ENCODE measurements around the gene NFIA.

Gene NFIA

DNA sequence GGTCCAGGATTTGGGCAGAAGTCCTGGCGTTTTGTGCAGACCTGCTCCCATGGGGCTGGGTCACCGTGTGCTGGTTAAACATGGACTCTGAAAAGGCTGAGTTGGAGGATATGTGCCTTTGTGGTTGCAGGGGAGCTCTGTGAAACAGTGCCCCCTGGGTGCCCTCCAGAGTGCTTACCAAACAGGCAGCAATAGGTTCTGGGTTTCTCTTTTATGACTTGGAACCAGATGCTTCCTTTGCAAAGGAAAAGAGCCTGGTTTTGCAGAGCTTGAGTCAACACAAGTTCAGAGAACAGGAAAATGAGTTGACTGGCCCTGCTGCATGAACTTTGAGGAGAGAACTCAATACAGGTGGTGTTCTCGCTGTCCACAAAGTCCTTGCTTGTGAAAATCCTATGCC, 353.7 kb downstream of the NFIA start:
- Histone ChIP-seq H3K27me3 (ENCODE audit: control insufficient read depth in 1 of 2, insufficient read depth in 1 of 2, low read length in 2 of 2) (no peaks in the 10 kb centered on the region), H3K23ac (ENCODE audit: low read length in 2 of 2) (no peak overlapping the region), H3K4me3 (ENCODE audit: insufficient read depth in 1 of 2, low read depth in 1 of 2, low read length in 2 of 2) (no peak overlapping the region), H4K91ac (ENCODE audit: low read length) (no peak overlapping the region), H3K9ac (ENCODE audit: low read length) (no peak overlapping the region), H2BK5ac (ENCODE audit: low read depth, low read length, poor library complexity, severe bottlenecking) (no peak overlapping the region), H2AFZ (ENCODE audit: low read depth, low read length) (no peak overlapping the region), H2BK12ac (ENCODE audit: low read length in 2 of 2) (no peak overlapping the region), H3K14ac (ENCODE audit: low read length in 2 of 2) (no peak overlapping the region), H2AK5ac (ENCODE audit: low read length, severe bottlenecking) (no peak overlapping the region), H3K27ac (ENCODE audit: low read length, poor library complexity, severe bottlenecking) (no peak overlapping the region), H3K36me3 (ENCODE audit: control insufficient read depth in 1 of 2, insufficient read depth in 2 of 2, low read depth in 1 of 2, low read length in 2 of 2) (no peaks in the 10 kb centered on the region), H3K79me1 (replicated peaks; ENCODE audit: low read length, poor library complexity, severe bottlenecking) (no peaks in the 10 kb centered on the region), H3K9me3 (ENCODE audit: control insufficient read depth, low read length) (no peaks in the 10 kb centered on the region), H3K4me1 (ENCODE audit: control insufficient read depth, insufficient read depth, low read depth, low read length) (no peaks in the 10 kb centered on the region), H3K4ac (ENCODE audit: low read depth in 1 of 2, low read length in 2 of 2) (no peak overlapping the region), H4K8ac (ENCODE audit: low read length) (no peak overlapping the region), H3K18ac (ENCODE audit: low read depth in 1 of 2, low read length in 2 of 2) (no peak overlapping the region), H3K4me2 (ENCODE audit: low read length, poor library complexity, severe bottlenecking) (no peak overlapping the region), H2BK15ac (ENCODE audit: low read depth, poor library complexity, severe bottlenecking) (no peak overlapping the region), H2BK120ac (ENCODE audit: low read depth, low read length) (no peak overlapping the region)
- WGBS = 93% methylated on average over 3 of the region's 3 CpGs
- no peak for DNase-seq

DNA sequence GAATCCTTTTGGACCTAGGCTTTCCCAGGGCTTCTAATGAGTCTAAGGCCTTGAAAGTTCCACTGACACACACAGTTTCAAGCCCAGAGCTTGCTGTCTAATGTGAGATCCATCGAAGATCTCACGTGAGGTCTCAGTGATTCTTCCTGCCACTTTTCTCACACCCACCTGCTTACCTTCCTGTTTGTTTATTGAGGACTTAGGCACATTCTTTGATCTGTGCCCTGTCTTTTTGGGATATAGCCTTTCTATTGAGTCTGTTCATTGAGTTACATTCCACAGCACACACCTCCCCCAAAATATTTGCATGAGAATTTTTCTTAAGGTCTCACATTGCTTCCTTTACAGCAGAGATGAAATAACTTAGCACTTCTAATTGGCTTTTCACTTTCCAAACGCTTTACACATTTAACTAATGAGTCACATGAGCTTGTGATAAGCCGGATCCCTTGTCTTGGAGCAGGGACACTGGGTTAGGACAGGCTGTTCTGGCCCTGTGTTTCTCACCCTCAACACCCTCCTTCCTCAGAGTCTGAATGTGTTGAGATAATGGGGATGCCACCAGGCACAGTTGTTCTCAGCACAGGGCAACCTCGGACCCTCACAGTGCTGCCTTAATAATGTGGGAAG, 354.2 kb downstream of the NFIA start:
- H3K9me3 ChIP-seq (ENCODE audit: control insufficient read depth, low read length) = no peaks in the 10 kb centered on the region
- no peak overlapping the region for H2AFZ ChIP-seq (ENCODE audit: low read depth, low read length)
- no peak overlapping the region for H3K4me3 ChIP-seq (ENCODE audit: insufficient read depth in 1 of 2, low read depth in 1 of 2, low read length in 2 of 2)
- H3K27ac ChIP-seq (ENCODE audit: low read length, poor library complexity, severe bottlenecking) = no peak overlapping the region
- no peak overlapping the region for H3K18ac ChIP-seq (ENCODE audit: low read depth in 1 of 2, low read length in 2 of 2)
- no peak overlapping the region for H3K9ac ChIP-seq (ENCODE audit: low read length)
- H4K8ac ChIP-seq (ENCODE audit: low read length) = no peak overlapping the region
- no peak overlapping the region for H2BK15ac ChIP-seq (ENCODE audit: low read depth, poor library complexity, severe bottlenecking)
- peak; percentile 13 for DNase-seq
- no peak overlapping the region for H3K4ac ChIP-seq (ENCODE audit: low read depth in 1 of 2, low read length in 2 of 2)
- H2BK120ac ChIP-seq (ENCODE audit: low read depth, low read length) = no peak overlapping the region
- no peak overlapping the region for H4K91ac ChIP-seq (ENCODE audit: low read length)
- no peaks in the 10 kb centered on the region for H3K27me3 ChIP-seq (ENCODE audit: control insufficient read depth in 1 of 2, insufficient read depth in 1 of 2, low read length in 2 of 2)
- no peak overlapping the region for H3K14ac ChIP-seq (ENCODE audit: low read length in 2 of 2)
- 42% methylated on average over 4 of the region's 5 CpGs for WGBS
- no peak overlapping the region for H3K23ac ChIP-seq (ENCODE audit: low read length in 2 of 2)
- no peak overlapping the region for H3K4me2 ChIP-seq (ENCODE audit: low read length, poor library complexity, severe bottlenecking)
- no peak overlapping the region for H2AK5ac ChIP-seq (ENCODE audit: low read length, severe bottlenecking)
- no peaks in the 10 kb centered on the region for H3K79me1 ChIP-seq (replicated peaks; ENCODE audit: low read length, poor library complexity, severe bottlenecking)
- no peak overlapping the region for H2BK5ac ChIP-seq (ENCODE audit: low read depth, low read length, poor library complexity, severe bottlenecking)
- no peaks in the 10 kb centered on the region for H3K36me3 ChIP-seq (ENCODE audit: control insufficient read depth in 1 of 2, insufficient read depth in 2 of 2, low read depth in 1 of 2, low read length in 2 of 2)
- no peaks in the 10 kb centered on the region for H3K4me1 ChIP-seq (ENCODE audit: control insufficient read depth, insufficient read depth, low read depth, low read length)
- no peak overlapping the region for H2BK12ac ChIP-seq (ENCODE audit: low read length in 2 of 2)

DNA sequence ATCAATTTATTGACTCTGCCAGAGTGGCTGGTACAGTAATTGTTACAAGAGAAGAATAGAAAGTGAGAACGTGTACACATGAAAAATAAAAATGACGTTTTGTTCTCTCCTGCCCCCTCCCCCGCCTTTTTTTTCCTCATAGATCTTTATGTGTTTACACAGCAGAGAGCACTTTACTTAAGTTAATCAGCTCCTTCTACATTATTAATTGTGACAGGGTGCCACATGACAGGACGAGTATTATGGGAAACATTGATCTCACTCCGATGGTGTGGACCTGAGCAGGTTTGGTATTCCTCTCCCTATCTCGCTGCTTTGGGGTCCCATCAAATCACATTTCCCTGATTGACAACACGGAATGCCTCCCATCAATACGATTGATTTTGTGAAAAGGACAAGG, 356.9 kb downstream of the NFIA start:
- Histone ChIP-seq H3K79me1 (replicated peaks; ENCODE audit: low read length, poor library complexity, severe bottlenecking) (no peaks in the 10 kb centered on the region), H3K9ac (ENCODE audit: low read length) (no peak overlapping the region), H3K23ac (ENCODE audit: low read length in 2 of 2) (no peak overlapping the region), H3K14ac (ENCODE audit: low read length in 2 of 2) (no peak overlapping the region), H3K9me3 (ENCODE audit: control insufficient read depth, low read length) (no peaks in the 10 kb centered on the region), H3K4ac (ENCODE audit: low read depth in 1 of 2, low read length in 2 of 2) (no peak overlapping the region), H4K8ac (ENCODE audit: low read length) (no peak overlapping the region), H2AK5ac (ENCODE audit: low read length, severe bottlenecking) (no peak overlapping the region), H2BK5ac (ENCODE audit: low read depth, low read length, poor library complexity, severe bottlenecking) (no peak overlapping the region), H2BK120ac (ENCODE audit: low read depth, low read length) (no peak overlapping the region), H3K18ac (ENCODE audit: low read depth in 1 of 2, low read length in 2 of 2) (no peak overlapping the region), H3K4me1 (ENCODE audit: control insufficient read depth, insufficient read depth, low read depth, low read length) (peaks cover 1% of the 10 kb centered on the region), H2BK12ac (ENCODE audit: low read length in 2 of 2) (no peak overlapping the region), H3K4me2 (ENCODE audit: low read length, poor library complexity, severe bottlenecking) (no peak overlapping the region), H3K4me3 (ENCODE audit: insufficient read depth in 1 of 2, low read depth in 1 of 2, low read length in 2 of 2) (no peak overlapping the region), H3K27ac (ENCODE audit: low read length, poor library complexity, severe bottlenecking) (no peak overlapping the region), H2AFZ (ENCODE audit: low read depth, low read length) (no peak overlapping the region), H2BK15ac (ENCODE audit: low read depth, poor library complexity, severe bottlenecking) (no peak overlapping the region), H3K27me3 (ENCODE audit: control insufficient read depth in 1 of 2, insufficient read depth in 1 of 2, low read length in 2 of 2) (peaks cover 0 to 6% of the 10 kb centered on the region in 2 experiments), H3K36me3 (ENCODE audit: control insufficient read depth in 1 of 2, insufficient read depth in 2 of 2, low read depth in 1 of 2, low read length in 2 of 2) (no peaks in the 10 kb centered on the region), H4K91ac (ENCODE audit: low read length) (no peak overlapping the region)
- 89% methylated on average over 2 of the region's 8 CpGs for WGBS
- no peak for DNase-seq

DNA sequence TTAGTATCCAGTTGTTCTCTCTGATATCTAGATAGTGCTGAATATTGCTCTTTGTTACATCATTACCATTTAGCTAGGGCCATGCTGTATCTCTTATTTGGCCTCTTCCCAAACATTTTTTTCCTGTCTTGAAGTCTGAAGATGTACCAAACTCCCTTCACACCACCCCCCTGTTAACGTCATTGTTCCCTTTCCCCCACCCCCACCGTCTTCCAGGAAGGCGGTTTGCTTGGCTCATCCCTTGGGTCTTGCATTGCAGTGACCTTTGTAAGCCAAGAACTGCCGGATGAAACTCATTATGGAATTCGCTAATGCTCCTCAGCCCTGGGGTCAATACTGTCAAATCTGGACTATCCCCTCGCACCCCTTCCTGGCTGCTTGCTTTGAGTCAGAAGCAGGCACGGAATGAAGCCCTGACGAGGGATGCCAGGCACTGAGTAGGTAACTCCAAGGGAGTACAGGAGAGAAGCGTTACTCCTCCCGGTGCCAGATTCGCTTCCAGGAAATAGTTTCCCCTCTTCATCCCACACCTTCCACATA, 359.4 kb downstream of the NFIA start:
- no peaks in the 10 kb centered on the region for H3K9me3 ChIP-seq (ENCODE audit: control insufficient read depth, low read length)
- no peaks in the 10 kb centered on the region for H3K36me3 ChIP-seq (ENCODE audit: control insufficient read depth in 1 of 2, insufficient read depth in 2 of 2, low read depth in 1 of 2, low read length in 2 of 2)

More for the DNA sequence above, 359.4 kb downstream of the NFIA start:
- Histone ChIP-seq H3K27me3 (ENCODE audit: control insufficient read depth in 1 of 2, insufficient read depth in 1 of 2, low read length in 2 of 2) (peaks cover 0 to 15% of the 10 kb centered on the region in 2 experiments), H2BK15ac (ENCODE audit: low read depth, poor library complexity, severe bottlenecking) (peak overlapping the region; percentile 0), H3K23ac (ENCODE audit: low read length in 2 of 2) (no peak overlapping the region), H3K27ac (ENCODE audit: low read length, poor library complexity, severe bottlenecking) (no peak overlapping the region), H3K4ac (ENCODE audit: low read depth in 1 of 2, low read length in 2 of 2) (no peak overlapping the region), H2AK5ac (ENCODE audit: low read length, severe bottlenecking) (no peak overlapping the region), H4K91ac (ENCODE audit: low read length) (no peak overlapping the region), H3K79me1 (replicated peaks; ENCODE audit: low read length, poor library complexity, severe bottlenecking) (no peaks in the 10 kb centered on the region), H3K4me2 (ENCODE audit: low read length, poor library complexity, severe bottlenecking) (no peak overlapping the region), H3K4me1 (ENCODE audit: control insufficient read depth, insufficient read depth, low read depth, low read length) (peaks cover 3% of the 10 kb centered on the region), H2BK120ac (ENCODE audit: low read depth, low read length) (no peak overlapping the region), H2AFZ (ENCODE audit: low read depth, low read length) (no peak overlapping the region), H2BK5ac (ENCODE audit: low read depth, low read length, poor library complexity, severe bottlenecking) (no peak overlapping the region), H3K18ac (ENCODE audit: low read depth in 1 of 2, low read length in 2 of 2) (peak overlapping the region in 1 of 2 experiments; percentile 6), H3K4me3 (ENCODE audit: insufficient read depth in 1 of 2, low read depth in 1 of 2, low read length in 2 of 2) (no peak overlapping the region), H4K8ac (ENCODE audit: low read length) (no peak overlapping the region), H3K14ac (ENCODE audit: low read length in 2 of 2) (no peak overlapping the region), H3K9ac (ENCODE audit: low read length) (no peak overlapping the region), H2BK12ac (ENCODE audit: low read length in 2 of 2) (no peak overlapping the region)
- 64% methylated on average over 9 of the region's 11 CpGs for WGBS
- peak; percentile 27 for DNase-seq

All from mesenchymal stem cell (in vitro differentiated cells and primary cell).